ENCODE data around the gene MECP2.
A peak's percentile ranks its signal among the peaks of the same experiment; 100 is the strongest.
"Not testable (repeated sequence)": the region's sequence is repeated elsewhere in the genome, so short reads cannot be mapped to it uniquely, and the experiment has no call there.

The MECP2 gene

DNA sequence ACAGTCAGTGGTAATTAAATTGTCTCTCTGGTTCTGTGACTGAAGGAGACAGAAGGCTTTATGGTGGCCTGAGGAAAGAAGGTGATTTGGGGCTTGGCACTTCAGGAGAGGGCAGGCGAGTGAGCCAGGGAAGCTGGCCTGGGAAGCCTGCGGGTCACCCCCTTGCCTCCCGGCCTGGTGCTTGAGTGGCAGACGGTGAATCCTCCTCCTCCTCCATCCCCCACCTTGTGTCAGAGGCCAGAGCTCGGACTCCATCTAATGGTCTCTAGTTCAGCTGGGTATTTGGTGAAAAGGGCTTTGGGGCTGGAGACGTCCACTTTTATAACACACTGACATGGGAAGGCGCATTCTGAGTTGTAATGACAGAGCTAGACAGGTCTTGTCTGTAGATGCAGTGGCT lies 116.3 kb downstream of the MECP2 start:
- no peak overlapping the region for H3K4me3 ChIP-seq (ENCODE audit: low read length)
- DNase-seq (ENCODE audit: low read depth), result no peak
- TF ChIP-seq, protein P1, sequence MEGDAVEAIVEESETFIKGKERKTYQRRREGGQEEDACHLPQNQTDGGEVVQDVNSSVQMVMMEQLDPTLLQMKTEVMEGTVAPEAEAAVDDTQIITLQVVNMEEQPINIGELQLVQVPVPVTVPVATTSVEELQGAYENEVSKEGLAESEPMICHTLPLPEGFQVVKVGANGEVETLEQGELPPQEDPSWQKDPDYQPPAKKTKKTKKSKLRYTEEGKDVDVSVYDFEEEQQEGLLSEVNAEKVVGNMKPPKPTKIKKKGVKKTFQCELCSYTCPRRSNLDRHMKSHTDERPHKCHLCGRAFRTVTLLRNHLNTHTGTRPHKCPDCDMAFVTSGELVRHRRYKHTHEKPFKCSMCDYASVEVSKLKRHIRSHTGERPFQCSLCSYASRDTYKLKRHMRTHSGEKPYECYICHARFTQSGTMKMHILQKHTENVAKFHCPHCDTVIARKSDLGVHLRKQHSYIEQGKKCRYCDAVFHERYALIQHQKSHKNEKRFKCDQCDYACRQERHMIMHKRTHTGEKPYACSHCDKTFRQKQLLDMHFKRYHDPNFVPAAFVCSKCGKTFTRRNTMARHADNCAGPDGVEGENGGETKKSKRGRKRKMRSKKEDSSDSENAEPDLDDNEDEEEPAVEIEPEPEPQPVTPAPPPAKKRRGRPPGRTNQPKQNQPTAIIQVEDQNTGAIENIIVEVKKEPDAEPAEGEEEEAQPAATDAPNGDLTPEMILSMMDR (IDR thresholded peaks at IDR 0.05; ENCODE audit: insufficient read depth, low read depth, low read length, missing control alignments), result no peak

DNA sequence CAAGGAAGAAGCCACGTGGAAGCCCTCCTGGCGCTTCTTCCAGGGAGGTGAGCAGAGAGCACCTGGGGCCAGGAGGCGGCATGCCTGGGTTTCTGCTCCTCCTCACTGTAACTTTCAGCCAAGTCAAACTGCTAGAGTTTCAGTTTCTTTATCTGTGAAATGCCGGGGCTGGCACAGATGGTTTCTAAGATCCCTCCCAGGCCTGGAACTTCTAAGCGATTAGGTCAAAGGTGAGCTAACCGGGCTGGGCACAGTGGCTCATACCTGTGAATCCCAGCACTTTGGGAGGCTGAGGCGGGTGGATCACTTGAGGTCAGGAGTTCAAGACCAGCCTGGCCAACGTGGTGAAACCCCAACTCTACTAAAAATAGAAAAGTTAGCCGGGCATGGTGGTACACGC lies 117.1 kb downstream of the MECP2 start:
- DNase-seq (ENCODE audit: low read depth); H3K4me3 ChIP-seq (ENCODE audit: low read length): not testable (repeated sequence)

DNA sequence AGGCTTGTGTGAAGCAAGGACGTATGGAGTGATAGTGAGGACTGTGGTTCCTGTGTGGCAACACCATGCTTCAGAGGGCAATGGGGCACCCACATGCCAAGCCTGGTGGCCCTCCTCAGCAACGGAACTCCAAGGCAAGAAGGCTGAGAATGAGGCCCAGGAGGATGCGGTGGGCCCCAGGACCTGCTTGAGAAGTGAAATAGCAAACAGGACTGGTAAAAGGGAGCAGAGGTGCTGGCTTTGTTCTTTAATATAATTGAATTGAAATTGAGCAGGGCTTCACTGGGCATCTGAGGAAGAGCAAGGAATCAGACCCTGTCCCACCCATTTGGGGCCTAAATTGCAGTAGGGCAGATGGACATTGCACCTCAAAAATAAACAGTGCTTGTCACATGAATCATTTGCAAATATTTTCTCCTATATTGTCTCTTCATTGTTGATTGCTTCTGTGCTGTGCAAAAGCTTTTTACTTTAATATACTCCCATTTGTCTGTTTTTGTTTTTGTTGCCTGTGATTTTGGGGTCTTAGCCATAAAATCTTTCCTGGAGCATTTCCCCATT lies 122.7 kb downstream of the MECP2 start:
- no peak for DNase-seq (ENCODE audit: low read depth)
- TF ChIP-seq, protein P1 (IDR thresholded peaks at IDR 0.05; ENCODE audit: insufficient read depth, low read depth, low read length, missing control alignments), result no peak
- H3K4me3 ChIP-seq (ENCODE audit: low read length), result no peak overlapping the region

DNA sequence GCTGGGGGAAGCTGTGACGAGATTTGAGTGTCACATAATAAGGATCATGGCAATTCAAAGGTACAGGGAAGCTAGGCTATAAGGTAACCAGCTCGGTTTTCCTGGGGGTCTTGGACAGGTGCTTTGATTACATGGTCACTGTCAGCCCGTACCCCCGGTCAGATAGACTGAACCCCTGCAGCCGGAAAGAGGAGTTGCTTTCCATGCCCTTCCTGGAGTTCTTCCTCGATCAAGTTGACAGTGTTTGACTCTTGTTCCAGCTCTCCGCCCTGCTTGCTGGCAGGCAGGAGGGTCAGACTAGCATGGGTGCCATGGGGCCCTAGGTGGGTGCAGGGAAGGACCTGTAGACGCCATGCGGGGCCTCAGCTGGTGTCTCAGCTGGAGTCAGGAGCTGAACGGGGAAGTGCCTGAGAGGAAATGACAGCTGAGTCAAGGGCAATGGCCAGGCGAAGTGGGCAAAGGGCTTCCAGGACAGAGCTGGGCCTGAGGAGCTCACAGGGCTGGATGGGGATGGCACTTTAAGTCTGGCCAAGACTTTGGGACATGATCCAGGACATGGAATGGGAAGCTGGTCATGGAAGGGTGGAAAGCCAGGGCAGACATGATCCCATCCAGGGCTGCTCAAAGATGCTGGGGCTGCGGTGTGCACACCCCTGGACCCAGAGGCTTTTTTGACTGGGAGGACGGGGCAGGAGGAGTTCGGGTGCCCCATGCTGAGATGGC lies 123.4 kb downstream of the MECP2 start:
- TF ChIP-seq, protein P1 (IDR thresholded peaks at IDR 0.05; ENCODE audit: insufficient read depth, low read depth, low read length, missing control alignments), result no peak

DNA sequence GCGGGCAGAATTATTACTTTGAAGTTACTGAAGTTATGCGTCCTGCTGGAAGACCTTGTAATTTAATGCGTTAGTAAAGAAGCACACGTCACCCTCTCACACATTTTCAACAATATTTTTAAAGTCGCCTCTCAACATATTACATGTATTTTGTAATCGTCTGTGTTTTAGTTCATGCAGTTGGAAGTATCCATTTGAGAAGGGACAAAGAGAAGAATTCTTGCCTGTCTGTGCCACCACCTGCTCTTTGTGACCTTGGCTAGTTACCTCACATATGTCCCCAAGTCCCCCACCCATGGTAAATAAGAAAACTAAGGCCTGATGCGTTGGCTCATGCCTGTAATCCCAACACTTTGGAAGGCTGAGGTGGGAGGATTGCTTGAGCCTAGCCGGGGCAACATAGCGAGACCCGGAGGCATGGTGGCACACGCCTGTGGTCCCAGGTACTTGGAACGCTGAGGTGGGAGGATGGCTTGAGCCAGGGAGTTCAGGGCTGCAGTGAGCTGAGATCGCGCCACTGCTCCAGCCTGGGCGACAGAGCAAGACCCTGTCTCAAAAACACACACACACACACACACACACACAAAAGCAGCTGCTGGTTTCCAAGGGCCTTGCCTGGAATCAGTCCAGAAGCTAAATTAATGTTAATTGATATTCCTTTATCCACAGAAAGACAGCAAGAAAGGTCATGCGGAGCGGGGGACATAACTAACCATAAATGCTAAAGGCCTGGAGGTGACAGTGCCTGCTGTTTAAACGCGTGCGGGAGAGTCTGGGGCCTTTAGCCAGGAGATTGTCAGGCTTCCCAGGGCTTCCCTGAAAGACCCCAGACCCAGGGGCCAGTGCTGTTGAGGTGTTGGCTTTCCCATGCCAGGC lies 124.2 kb downstream of the MECP2 start:
- H3K4me3 ChIP-seq (ENCODE audit: low read length), result peak overlapping the region; percentile 54
- TF ChIP-seq, protein P1 (IDR thresholded peaks at IDR 0.05; ENCODE audit: insufficient read depth, low read depth, low read length, missing control alignments), result no peak
- no peak for DNase-seq (ENCODE audit: low read depth)

More for the DNA sequence above, 123.4 kb downstream of the MECP2 start:
- no peak for DNase-seq (ENCODE audit: low read depth)
- no peak overlapping the region for H3K4me3 ChIP-seq (ENCODE audit: low read length)

DNA sequence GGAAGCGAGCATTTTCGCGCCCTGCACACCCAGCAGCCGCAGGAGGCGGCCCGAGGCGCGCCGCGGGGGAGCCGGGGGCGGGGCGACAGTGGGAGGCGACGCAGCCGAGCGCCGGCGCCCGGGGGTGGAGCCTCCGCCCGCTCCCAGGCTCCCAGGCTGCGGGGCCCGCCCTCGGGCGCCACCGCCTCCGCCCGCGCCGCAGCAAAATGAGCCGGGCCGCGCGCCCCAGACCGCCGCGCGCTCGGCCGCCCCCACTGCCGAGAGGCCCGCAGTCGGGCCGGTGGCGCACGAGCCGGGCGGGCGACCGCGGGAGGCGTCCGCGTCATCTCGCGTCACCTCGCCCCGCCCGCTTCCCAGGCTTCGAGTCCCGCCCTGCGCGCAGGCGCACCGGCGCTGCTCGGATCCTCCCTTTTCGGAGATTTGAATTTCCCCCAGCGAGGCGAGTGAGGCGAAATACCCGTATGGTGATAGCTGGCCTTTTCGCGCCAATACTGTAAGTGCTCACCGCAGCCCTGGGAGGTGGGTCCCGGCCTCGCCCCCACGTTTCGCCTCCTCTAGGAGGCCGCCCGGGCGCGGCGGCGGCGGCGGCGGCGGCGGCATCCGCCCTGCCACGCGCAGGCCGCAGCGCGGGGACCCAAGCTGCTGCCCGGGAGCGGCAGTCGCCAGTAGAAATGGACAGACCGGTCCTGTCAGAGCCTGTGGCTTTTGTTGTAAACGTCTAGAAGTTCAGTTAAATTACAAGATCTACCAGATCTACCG lies 125.0 kb downstream of the MECP2 start, which contains the start of gene TMEM187:
TSS of gene TMEM187 (plus strand) at position 387 of the 759 bp plus-strand sequence. CDS start 9,309 bp downstream, outside the sequence.
- TF ChIP-seq, protein P1 (IDR thresholded peaks at IDR 0.05; ENCODE audit: insufficient read depth, low read depth, low read length, missing control alignments), result no peak
- peak; percentile 82 for DNase-seq (ENCODE audit: low read depth)
- H3K4me3 ChIP-seq (ENCODE audit: low read length), result peak within 1 kb of the TSS; percentile 77

Measured in epithelial cell of esophagus (primary cell).